ENCODE data around the gene SPEM1.
A peak's percentile ranks its signal among the peaks of the same experiment; 100 is the strongest.

The SPEM1 gene

DNA sequence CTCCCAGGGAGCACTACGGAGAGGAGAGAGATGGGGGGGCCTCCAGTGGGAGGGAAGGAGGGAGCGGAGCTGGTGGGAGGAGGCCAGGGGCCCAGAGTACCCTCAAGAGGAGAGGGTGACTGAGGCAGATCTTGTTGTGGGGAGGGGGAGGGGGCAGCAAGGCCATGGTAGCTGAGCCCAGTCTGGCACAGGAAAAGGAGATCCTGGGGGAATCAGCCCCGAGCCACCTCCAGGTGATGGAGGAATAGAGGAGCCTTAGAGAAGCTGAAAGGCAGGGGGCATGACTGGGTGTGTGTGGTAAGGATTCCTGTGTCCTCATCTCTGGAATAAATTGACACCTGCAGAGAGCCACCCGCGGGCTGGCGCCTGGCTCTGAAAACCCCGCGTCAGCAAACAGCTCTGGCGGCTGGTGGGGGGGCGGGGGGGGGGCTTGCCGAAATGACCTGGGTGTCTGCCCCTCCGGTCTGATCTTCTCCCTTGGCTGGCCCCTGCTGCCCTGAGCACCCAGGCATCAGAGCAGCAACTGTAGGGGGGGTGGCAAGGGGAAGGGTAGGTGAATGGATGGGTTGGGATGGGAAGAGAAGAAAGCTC, 13.8 kb upstream of the SPEM1 start:
- ChIA-PET CTCF (interaction anchor here (1.0 to 1.5 kb wide), 5 partner anchors 8 to 283 kb away, joined by 3 read pairs; partner anchors contain the start of gene TMEM102), POLR2A (no interaction called here)
- H3K4me3 ChIP-seq (ENCODE audit: control insufficient read depth in 1 of 7, extremely low read depth in 1 of 7, insufficient read depth in 4 of 7, low read depth in 2 of 7, low read length in 6 of 7) = no peak overlapping the region
- WGBS (ENCODE audit: insufficient coverage) = 85% methylated on average over 3 of the region's 12 CpGs
- peaks cover 0 to 36% (median 25%) of the 10 kb centered on the region in 4 experiments for H3K4me1 ChIP-seq (ENCODE audit: control extremely low read depth in 1 of 4, control insufficient read depth in 4 of 4, insufficient read depth in 4 of 4, low read length in 3 of 4)
- H3K27ac ChIP-seq (ENCODE audit: insufficient read depth in 1 of 2, low read depth in 1 of 2, low read length in 2 of 2, poor library complexity in 1 of 2, severe bottlenecking in 2 of 2) = no peak overlapping the region
- peaks cover 0 to 5% (median 4%) of the 10 kb centered on the region in 5 experiments for H3K27me3 ChIP-seq (replicated peaks in 2 of 5; ENCODE audit: control insufficient read depth in 4 of 5, insufficient read depth in 5 of 5, low read length in 4 of 5)
- peaks cover 0 to 2% (median 0%) of the 10 kb centered on the region in 4 experiments for H3K36me3 ChIP-seq (ENCODE audit: control insufficient read depth in 4 of 4, insufficient read depth in 4 of 4, low read length in 3 of 4)
- no peaks in the 10 kb centered on the region for H3K9me3 ChIP-seq (ENCODE audit: control extremely low read depth in 1 of 5, control insufficient read depth in 4 of 5, insufficient read depth in 2 of 5, low read depth in 1 of 5, low read length in 4 of 5)
- no peak for DNase-seq

GRCh38 chr17:7407082-7407481, 13.0 kb upstream of the SPEM1 start:
- peaks cover 0 to 36% (median 25%) of the 10 kb centered on the region in 4 experiments for H3K4me1 ChIP-seq (ENCODE audit: control extremely low read depth in 1 of 4, control insufficient read depth in 4 of 4, insufficient read depth in 4 of 4, low read length in 3 of 4)
- H3K36me3 ChIP-seq (ENCODE audit: control insufficient read depth in 4 of 4, insufficient read depth in 4 of 4, low read length in 3 of 4) = peaks cover 0 to 2% (median 0%) of the 10 kb centered on the region in 4 experiments
- no peaks in the 10 kb centered on the region for H3K9me3 ChIP-seq (ENCODE audit: control extremely low read depth in 1 of 5, control insufficient read depth in 4 of 5, insufficient read depth in 2 of 5, low read depth in 1 of 5, low read length in 4 of 5)
- no peak for DNase-seq
- no peak overlapping the region for H3K27ac ChIP-seq (ENCODE audit: insufficient read depth in 1 of 2, low read depth in 1 of 2, low read length in 2 of 2, poor library complexity in 1 of 2, severe bottlenecking in 2 of 2)
- H3K4me3 ChIP-seq (ENCODE audit: control insufficient read depth in 1 of 7, extremely low read depth in 1 of 7, insufficient read depth in 4 of 7, low read depth in 2 of 7, low read length in 6 of 7) = no peak overlapping the region
- ChIA-PET CTCF (interaction anchor here (1.0 to 1.4 kb wide), 5 partner anchors 8 to 182 kb away, joined by 3 to 4 read pairs (median 3); no protein-coding TSS in a partner anchor), POLR2A (no interaction called here)
- WGBS (ENCODE audit: insufficient coverage) = 93% methylated on average over 4 of the region's 13 CpGs
- H3K27me3 ChIP-seq (replicated peaks in 2 of 5; ENCODE audit: control insufficient read depth in 4 of 5, insufficient read depth in 5 of 5, low read length in 4 of 5) = peaks cover 0 to 5% (median 4%) of the 10 kb centered on the region in 5 experiments

GRCh38 chr17:7407485-7408251, 12.5 kb upstream of the SPEM1 start, which contains the start of gene NLGN2:
TSS of gene NLGN2 (plus strand) at chr17:7407845. CDS start at chr17:7408256, 411 bp downstream.
- H3K27ac ChIP-seq (ENCODE audit: insufficient read depth in 1 of 2, low read depth in 1 of 2, low read length in 2 of 2, poor library complexity in 1 of 2, severe bottlenecking in 2 of 2) = no peak within 1 kb of the TSS
- CTCF ChIA-PET = interaction anchor here (1.0 to 1.4 kb wide), 5 partner anchors 9 to 181 kb away, joined by 3 to 4 read pairs (median 3); no protein-coding TSS in a partner anchor
- H3K4me3 ChIP-seq (ENCODE audit: control insufficient read depth in 1 of 7, extremely low read depth in 1 of 7, insufficient read depth in 4 of 7, low read depth in 2 of 7, low read length in 6 of 7) = peak within 1 kb of the TSS in 2 of 7 experiments; percentile 38 to 51
- POLR2A ChIA-PET = no interaction called here
- WGBS (ENCODE audit: insufficient coverage) = 47% methylated on average over 4 of the region's 12 CpGs
- DNase-seq = no peak
- H3K9me3 ChIP-seq (ENCODE audit: control extremely low read depth in 1 of 5, control insufficient read depth in 4 of 5, insufficient read depth in 2 of 5, low read depth in 1 of 5, low read length in 4 of 5) = no peaks in the 10 kb centered on the region
- H3K27me3 ChIP-seq (replicated peaks in 2 of 5; ENCODE audit: control insufficient read depth in 4 of 5, insufficient read depth in 5 of 5, low read length in 4 of 5) = peaks cover 0 to 5% (median 4%) of the 10 kb centered on the region in 5 experiments
- H3K4me1 ChIP-seq (ENCODE audit: control extremely low read depth in 1 of 4, control insufficient read depth in 4 of 4, insufficient read depth in 4 of 4, low read length in 3 of 4) = peaks cover 0 to 36% (median 24%) of the 10 kb centered on the region in 4 experiments
- H3K36me3 ChIP-seq (ENCODE audit: control insufficient read depth in 4 of 4, insufficient read depth in 4 of 4, low read length in 3 of 4) = peaks cover 0 to 2% (median 0%) of the 10 kb centered on the region in 4 experiments

DNA sequence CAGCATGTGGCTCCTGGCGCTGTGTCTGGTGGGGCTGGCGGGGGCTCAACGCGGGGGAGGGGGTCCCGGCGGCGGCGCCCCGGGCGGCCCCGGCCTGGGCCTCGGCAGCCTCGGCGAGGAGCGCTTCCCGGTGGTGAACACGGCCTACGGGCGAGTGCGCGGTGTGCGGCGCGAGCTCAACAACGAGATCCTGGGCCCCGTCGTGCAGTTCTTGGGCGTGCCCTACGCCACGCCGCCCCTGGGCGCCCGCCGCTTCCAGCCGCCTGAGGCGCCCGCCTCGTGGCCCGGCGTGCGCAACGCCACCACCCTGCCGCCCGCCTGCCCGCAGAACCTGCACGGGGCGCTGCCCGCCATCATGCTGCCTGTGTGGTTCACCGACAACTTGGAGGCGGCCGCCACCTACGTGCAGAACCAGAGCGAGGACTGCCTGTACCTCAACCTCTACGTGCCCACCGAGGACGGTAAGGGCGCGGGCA, 11.8 kb upstream of the SPEM1 start:
- CTCF ChIA-PET = interaction anchor here (1.4 to 1.5 kb wide), 2 partner anchors 20 to 27 kb away, joined by 3 to 6 read pairs; partner anchors contain the start of gene TMEM102
- DNase-seq = peak; percentile 36 to 58 (median 55)
- no peaks in the 10 kb centered on the region for H3K9me3 ChIP-seq (ENCODE audit: control extremely low read depth in 1 of 5, control insufficient read depth in 4 of 5, insufficient read depth in 2 of 5, low read depth in 1 of 5, low read length in 4 of 5)
- POLR2A ChIA-PET = no interaction called here
- H3K36me3 ChIP-seq (ENCODE audit: control insufficient read depth in 4 of 4, insufficient read depth in 4 of 4, low read length in 3 of 4) = peaks cover 0 to 2% (median 0%) of the 10 kb centered on the region in 4 experiments
- no peak overlapping the region for H3K27ac ChIP-seq (ENCODE audit: insufficient read depth in 1 of 2, low read depth in 1 of 2, low read length in 2 of 2, poor library complexity in 1 of 2, severe bottlenecking in 2 of 2)
- peak overlapping the region in 2 of 7 experiments; percentile 16 to 51 for H3K4me3 ChIP-seq (ENCODE audit: control insufficient read depth in 1 of 7, extremely low read depth in 1 of 7, insufficient read depth in 4 of 7, low read depth in 2 of 7, low read length in 6 of 7)
- peaks cover 0 to 5% (median 4%) of the 10 kb centered on the region in 5 experiments for H3K27me3 ChIP-seq (replicated peaks in 2 of 5; ENCODE audit: control insufficient read depth in 4 of 5, insufficient read depth in 5 of 5, low read length in 4 of 5)
- WGBS (ENCODE audit: insufficient coverage) = 86% methylated on average over 51 of the region's 58 CpGs
- H3K4me1 ChIP-seq (ENCODE audit: control extremely low read depth in 1 of 4, control insufficient read depth in 4 of 4, insufficient read depth in 4 of 4, low read length in 3 of 4) = peaks cover 0 to 30% (median 18%) of the 10 kb centered on the region in 4 experiments

DNA sequence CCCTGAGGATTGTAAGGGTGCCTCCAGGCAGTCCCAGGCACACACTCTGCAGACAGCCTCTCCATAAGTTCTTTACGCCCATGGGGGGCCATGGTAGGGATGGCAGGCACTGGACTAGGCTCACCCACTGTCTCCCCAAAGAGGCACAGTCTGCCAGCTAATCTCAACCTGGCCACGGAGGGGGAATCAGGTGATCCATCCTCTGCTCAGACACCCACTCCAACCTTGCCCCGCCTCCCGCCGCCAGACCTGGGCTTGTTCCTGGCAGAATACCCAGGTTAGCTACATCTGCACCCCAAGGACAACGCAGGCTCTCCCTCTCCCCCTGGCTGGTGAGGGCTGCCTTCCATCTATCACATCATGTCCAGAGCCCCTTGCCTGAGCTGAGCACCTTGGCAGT, 11.3 kb upstream of the SPEM1 start:
- CTCF ChIA-PET = interaction anchor here (1.5 kb wide), 1 partner anchor 27 kb away, joined by 6 read pairs; the partner anchor contains the start of gene TMEM102

GRCh38 chr17:7409716-7410115, 10.4 kb upstream of the SPEM1 start:
- Histone ChIP-seq H3K27me3 (replicated peaks in 2 of 5; ENCODE audit: control insufficient read depth in 4 of 5, insufficient read depth in 5 of 5, low read length in 4 of 5) (peaks cover 0 to 5% (median 4%) of the 10 kb centered on the region in 5 experiments), H3K9me3 (ENCODE audit: control extremely low read depth in 1 of 5, control insufficient read depth in 4 of 5, insufficient read depth in 2 of 5, low read depth in 1 of 5, low read length in 4 of 5) (no peaks in the 10 kb centered on the region), H3K4me1 (ENCODE audit: control extremely low read depth in 1 of 4, control insufficient read depth in 4 of 4, insufficient read depth in 4 of 4, low read length in 3 of 4) (peaks cover 0 to 27% (median 14%) of the 10 kb centered on the region in 4 experiments), H3K36me3 (ENCODE audit: control insufficient read depth in 4 of 4, insufficient read depth in 4 of 4, low read length in 3 of 4) (peaks cover 0 to 2% (median 0%) of the 10 kb centered on the region in 4 experiments), H3K4me3 (ENCODE audit: control insufficient read depth in 1 of 7, extremely low read depth in 1 of 7, insufficient read depth in 4 of 7, low read depth in 2 of 7, low read length in 6 of 7) (no peak overlapping the region), H3K27ac (ENCODE audit: insufficient read depth in 1 of 2, low read depth in 1 of 2, low read length in 2 of 2, poor library complexity in 1 of 2, severe bottlenecking in 2 of 2) (no peak overlapping the region)
- DNase-seq = no peak
- ChIA-PET POLR2A (interaction anchor here (1.0 kb wide), 1 partner anchor 29 kb away, joined by 3 read pairs; no protein-coding TSS in a partner anchor), CTCF (interaction anchor here (1.5 kb wide), 1 partner anchor 26 kb away, joined by 6 read pairs; the partner anchor contains the start of gene TMEM102)
- WGBS (ENCODE audit: insufficient coverage) = 96% methylated on average over 6 of the region's 6 CpGs

More for the DNA sequence above, 11.3 kb upstream of the SPEM1 start:
- 100% methylated on average over 6 of the region's 6 CpGs for WGBS (ENCODE audit: insufficient coverage)
- POLR2A ChIA-PET = interaction anchor here (1.0 kb wide), 1 partner anchor 29 kb away, joined by 3 read pairs; no protein-coding TSS in a partner anchor
- Histone ChIP-seq H3K36me3 (ENCODE audit: control insufficient read depth in 4 of 4, insufficient read depth in 4 of 4, low read length in 3 of 4) (peaks cover 0 to 2% (median 0%) of the 10 kb centered on the region in 4 experiments), H3K9me3 (ENCODE audit: control extremely low read depth in 1 of 5, control insufficient read depth in 4 of 5, insufficient read depth in 2 of 5, low read depth in 1 of 5, low read length in 4 of 5) (no peaks in the 10 kb centered on the region), H3K27me3 (replicated peaks in 2 of 5; ENCODE audit: control insufficient read depth in 4 of 5, insufficient read depth in 5 of 5, low read length in 4 of 5) (peaks cover 0 to 5% (median 4%) of the 10 kb centered on the region in 5 experiments), H3K4me3 (ENCODE audit: control insufficient read depth in 1 of 7, extremely low read depth in 1 of 7, insufficient read depth in 4 of 7, low read depth in 2 of 7, low read length in 6 of 7) (peak overlapping the region in 1 of 7 experiments; percentile 51), H3K4me1 (ENCODE audit: control extremely low read depth in 1 of 4, control insufficient read depth in 4 of 4, insufficient read depth in 4 of 4, low read length in 3 of 4) (peaks cover 0 to 27% (median 14%) of the 10 kb centered on the region in 4 experiments), H3K27ac (ENCODE audit: insufficient read depth in 1 of 2, low read depth in 1 of 2, low read length in 2 of 2, poor library complexity in 1 of 2, severe bottlenecking in 2 of 2) (no peak overlapping the region)
- DNase-seq = no peak
